HG02571 (cell line): ENCODE data around the gene PLBD1.

Source experiments
- ATAC-seq: cut with Tn5 transposase; IDR thresholded peaks from one replicate; pipeline ENCODE4 v1.9.1; 2021; ENCODE audit warnings: mild to moderate bottlenecking, moderate library complexity; ENCODE audit not compliant: unreplicated experiment

PLBD1 gene

DNA sequence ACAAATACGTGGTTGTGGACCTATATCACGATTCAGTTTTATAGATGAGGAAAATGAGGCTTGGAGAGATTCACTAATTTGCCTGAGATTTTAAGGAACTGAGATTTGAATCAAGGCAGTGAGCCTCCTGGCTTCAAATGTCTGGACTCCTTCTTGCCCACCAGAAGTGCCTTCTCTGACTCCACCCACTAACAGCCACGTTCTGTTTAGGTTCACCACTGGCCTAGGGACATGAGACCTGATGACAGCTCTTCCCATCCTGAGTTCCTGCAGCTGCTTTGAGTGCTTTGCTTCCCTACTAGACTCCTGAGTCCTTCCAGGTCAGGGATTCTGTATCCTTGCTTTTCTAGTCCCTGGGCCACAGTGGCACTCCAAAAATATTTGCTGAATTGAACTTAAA lies 57.1 kb downstream of the PLBD1 start:
- no peak for ATAC-seq

DNA sequence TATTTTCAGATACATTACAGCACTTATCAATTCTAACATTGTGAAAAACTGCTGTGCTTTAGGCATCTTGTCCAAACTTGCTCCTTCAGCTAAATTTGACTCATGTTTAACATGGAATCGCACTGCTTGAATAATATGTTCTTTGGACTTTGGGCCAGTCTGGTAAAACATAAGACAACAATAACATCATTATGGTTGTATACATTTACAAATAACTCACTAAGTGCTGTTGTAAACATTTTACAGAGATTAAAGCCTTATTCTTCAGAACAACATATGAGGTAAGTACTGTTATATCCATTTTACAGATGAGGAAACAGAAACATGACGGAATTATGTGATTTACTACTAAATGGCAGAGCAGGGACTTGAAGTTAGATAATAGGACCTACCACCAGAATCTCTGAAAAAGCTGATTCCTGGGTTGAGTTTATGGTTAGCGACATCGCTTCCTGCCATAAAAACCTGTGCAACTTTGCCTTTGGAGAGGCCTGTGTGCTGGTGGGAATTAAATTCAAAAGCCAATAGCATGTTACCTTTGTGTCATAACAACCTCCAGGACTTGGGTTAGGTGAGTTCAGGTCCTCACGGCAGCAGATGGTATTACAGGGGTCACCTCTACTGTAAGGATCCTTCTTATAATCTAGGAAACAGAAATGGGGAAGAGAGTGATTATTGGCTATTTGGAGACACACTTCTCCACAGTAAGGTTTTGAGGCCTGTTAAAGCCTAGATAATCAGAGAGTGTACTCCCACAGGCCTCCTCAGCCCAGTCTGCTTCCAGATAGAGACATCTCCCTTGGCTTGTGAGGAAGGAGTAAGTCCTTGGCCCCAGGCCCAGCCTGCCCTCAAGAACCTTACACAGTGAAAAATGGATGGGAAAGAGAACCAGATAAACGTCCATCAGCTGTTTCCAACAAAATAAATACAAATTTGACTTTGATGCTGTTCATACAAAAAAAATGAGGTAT lies 61.8 kb downstream of the PLBD1 start:
- no peak for ATAC-seq

- no peak for ATAC-seq
Observed at GRCh38 chr12:14495326-14495725, 72.4 kb downstream of the PLBD1 start.

DNA sequence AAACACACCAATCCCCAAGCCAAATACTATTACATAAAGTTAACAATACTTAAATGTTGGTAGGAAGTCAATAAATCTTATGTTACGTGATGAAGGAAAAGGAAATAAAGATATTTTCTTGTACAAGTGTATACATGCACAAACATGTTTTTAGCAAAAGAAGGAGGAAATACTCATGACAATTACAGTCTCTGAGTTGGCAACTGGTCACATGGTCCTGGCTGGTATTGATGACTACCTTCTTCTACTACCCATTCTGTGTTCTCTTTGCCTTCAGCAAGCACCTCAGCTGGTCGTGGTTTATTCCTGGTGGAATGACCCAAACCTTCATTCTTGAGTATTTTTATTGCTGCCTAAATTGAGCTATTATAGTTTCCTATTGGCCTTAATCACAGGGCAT lies 84.8 kb downstream of the PLBD1 start:
- no peak for ATAC-seq

DNA sequence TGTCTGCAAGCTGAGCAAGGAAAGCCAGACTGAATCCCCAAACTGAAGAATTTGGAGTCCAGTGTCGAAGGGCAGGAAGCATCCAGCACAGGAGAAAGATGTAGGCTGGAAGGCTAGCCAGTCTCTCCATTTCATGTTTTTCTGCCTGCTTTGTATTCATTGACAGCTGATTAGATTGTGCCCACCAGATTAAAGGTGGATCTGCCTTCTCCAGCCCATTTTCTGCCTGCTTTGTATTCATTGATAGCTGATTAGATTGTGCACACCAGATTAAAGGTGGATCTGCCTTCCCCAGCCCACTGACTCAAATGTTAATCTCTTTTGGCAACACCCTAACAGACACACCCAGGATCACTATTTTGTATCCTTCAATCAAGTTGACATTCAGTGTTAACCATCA lies 85.3 kb downstream of the PLBD1 start:
- no peak for ATAC-seq

DNA sequence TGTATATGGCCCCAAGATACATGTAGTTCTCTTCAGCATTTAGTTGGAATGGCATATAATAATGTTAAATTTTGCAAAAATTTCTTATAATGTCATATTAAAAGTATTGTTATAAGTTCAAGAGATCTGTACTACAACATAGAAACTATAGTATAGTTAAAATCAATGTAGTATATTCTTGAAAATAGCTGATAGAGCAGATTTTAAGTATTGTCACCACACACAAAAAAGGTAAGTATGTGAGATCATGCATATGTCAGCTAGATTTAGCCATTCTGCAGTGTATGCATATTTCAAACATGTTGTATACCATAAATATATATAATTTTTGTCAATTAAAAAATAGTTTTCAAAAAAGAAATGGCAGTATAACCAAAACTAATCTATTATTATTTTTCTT lies 86.5 kb downstream of the PLBD1 start:
- ATAC-seq = no peak

DNA sequence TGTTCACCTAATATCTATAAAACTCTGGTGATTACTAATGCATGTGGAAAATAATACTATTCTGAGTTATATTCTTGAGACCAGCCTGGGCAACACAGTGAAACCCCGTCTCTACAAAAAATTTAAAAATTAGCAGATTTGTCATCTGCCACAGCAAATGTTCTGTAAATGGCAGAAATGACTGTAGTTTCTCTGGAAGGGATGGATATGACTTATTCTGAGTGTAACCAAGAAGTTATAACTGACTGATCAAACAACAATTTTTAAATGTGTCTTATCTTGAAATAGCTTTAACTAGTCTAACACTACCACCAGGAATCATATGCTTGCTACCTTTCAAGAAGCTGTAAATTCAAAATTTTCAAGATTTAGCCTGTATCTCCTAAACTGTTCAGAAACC lies 88.7 kb downstream of the PLBD1 start:
- ATAC-seq = no peak

- ATAC-seq = no peak
Observed at GRCh38 chr12:14473707-14474287, 93.9 kb downstream of the PLBD1 start.

- ATAC-seq = no peak
Observed at GRCh38 chr12:14471497-14471896, 96.2 kb downstream of the PLBD1 start.

GRCh38 chr12:14460212-14460841 lies 107.4 kb downstream of the PLBD1 start:
- ATAC-seq = no peak

DNA sequence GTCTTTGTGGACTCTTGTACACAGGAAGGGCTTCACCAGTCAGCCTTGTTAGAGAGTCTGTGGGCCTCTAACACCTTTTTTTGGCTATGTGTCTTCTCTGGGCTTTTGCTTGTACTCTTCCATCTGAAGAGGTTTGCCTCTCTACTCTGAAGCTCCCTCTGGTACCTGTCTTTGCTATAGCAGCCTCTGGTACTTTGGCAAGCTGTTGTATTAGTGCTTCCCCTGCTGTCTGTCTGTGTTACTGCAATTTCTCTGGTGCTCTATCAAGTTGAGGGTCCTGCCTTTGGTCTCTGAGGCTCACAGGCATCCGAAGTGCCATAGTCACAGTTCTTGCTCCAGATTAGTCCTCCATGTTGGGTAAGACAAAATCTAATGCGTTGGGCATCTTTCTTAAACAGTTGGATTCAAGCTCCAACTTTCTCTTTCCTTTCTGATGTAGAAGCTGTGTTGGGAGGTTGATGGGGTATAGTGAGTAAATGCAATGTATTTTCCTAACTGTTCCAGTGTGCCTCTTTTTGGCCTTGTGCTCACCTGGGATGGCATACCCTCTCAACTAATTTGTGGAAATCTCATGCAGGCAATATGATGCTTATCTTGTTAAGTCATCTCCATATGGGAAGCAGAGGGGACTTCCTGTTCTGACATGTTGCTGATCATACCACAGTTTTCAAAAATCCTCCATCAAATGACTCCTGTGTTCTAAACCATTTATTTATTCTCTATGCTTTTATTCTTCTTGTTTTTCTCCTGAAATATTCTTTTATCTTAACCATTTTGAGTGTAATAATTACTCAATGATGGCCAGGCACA lies 113.4 kb downstream of the PLBD1 start:
- ATAC-seq = no peak
